ES-I3 (cell line): ENCODE data around the gene MVB12B.

Source experiments
- H3K36me3 ChIP-seq: 2 replicates; pipeline ENCODE4 v1.6.1; 2013; ENCODE audit warnings: mild to moderate bottlenecking, low read length, control low read depth, moderate library complexity; ENCODE audit not compliant: insufficient read depth
- H3K4me1 ChIP-seq: 2 replicates; pipeline ENCODE4 v1.6.1; 2013; ENCODE audit warnings: mild to moderate bottlenecking, control low read depth, low read length; ENCODE audit not compliant: insufficient read depth
- H3K9ac ChIP-seq: 2 replicates; pipeline ENCODE4 v1.6.1; 2013; ENCODE audit warnings: low read depth, mild to moderate bottlenecking, low read length, moderate library complexity
- H3K9me3 ChIP-seq: 2 replicates; pipeline ENCODE4 v1.6.1; 2013; ENCODE audit warnings: mild to moderate bottlenecking, low read length, moderate library complexity; ENCODE audit not compliant: control insufficient read depth, insufficient read depth

The MVB12B gene

GRCh38 chr9:126399789-126400188 is 73.2 kb downstream of the MVB12B start:
- H3K9me3 ChIP-seq = no peaks in the 10 kb centered on the region
- H3K4me1 ChIP-seq = peaks cover 14% of the 10 kb centered on the region; the same call in 1 of the 2 replicates
- no peaks in the 10 kb centered on the region for H3K36me3 ChIP-seq
- no peak overlapping the region for H3K9ac ChIP-seq

GRCh38 chr9:126400571-126400970 is 73.9 kb downstream of the MVB12B start:
- Histone ChIP-seq H3K36me3 (no peaks in the 10 kb centered on the region), H3K4me1 (peaks cover 14% of the 10 kb centered on the region; the same call in 1 of the 2 replicates), H3K9ac (no peak overlapping the region), H3K9me3 (no peaks in the 10 kb centered on the region)

- Histone ChIP-seq H3K9ac (no peak overlapping the region), H3K4me1 (peaks cover 16% of the 10 kb centered on the region; the same call in 1 of the 2 replicates), H3K9me3 (no peaks in the 10 kb centered on the region), H3K36me3 (no peaks in the 10 kb centered on the region)
These were observed 74.5 kb downstream of the MVB12B start for GRCh38 chr9:126401107-126401506.

- Histone ChIP-seq H3K4me1 (peaks cover 21% of the 10 kb centered on the region), H3K9ac (no peak overlapping the region), H3K36me3 (no peaks in the 10 kb centered on the region), H3K9me3 (no peaks in the 10 kb centered on the region)
These were observed 75.0 kb downstream of the MVB12B start for GRCh38 chr9:126401581-126401980.

- Histone ChIP-seq H3K36me3 (no peaks in the 10 kb centered on the region), H3K4me1 (peaks cover 32% of the 10 kb centered on the region), H3K9ac (no peak overlapping the region), H3K9me3 (no peaks in the 10 kb centered on the region)
These were observed 76.8 kb downstream of the MVB12B start for GRCh38 chr9:126403397-126403796.

- Histone ChIP-seq H3K4me1 (peaks cover 32% of the 10 kb centered on the region), H3K36me3 (no peaks in the 10 kb centered on the region), H3K9me3 (no peaks in the 10 kb centered on the region), H3K9ac (no peak overlapping the region)
These were observed 77.8 kb downstream of the MVB12B start for GRCh38 chr9:126404459-126404858.

GRCh38 chr9:126406075-126406667 is 79.5 kb downstream of the MVB12B start:
- no peaks in the 10 kb centered on the region for H3K9me3 ChIP-seq
- H3K4me1 ChIP-seq = peaks cover 32% of the 10 kb centered on the region
- no peak overlapping the region for H3K9ac ChIP-seq
- no peaks in the 10 kb centered on the region for H3K36me3 ChIP-seq

- Histone ChIP-seq H3K36me3 (no peaks in the 10 kb centered on the region), H3K4me1 (peaks cover 32% of the 10 kb centered on the region), H3K9ac (no peak overlapping the region), H3K9me3 (no peaks in the 10 kb centered on the region)
These were observed 80.7 kb downstream of the MVB12B start for GRCh38 chr9:126407114-126407870.

GRCh38 chr9:126408004-126408403 is 81.4 kb downstream of the MVB12B start:
- Histone ChIP-seq H3K4me1 (peaks cover 26% of the 10 kb centered on the region), H3K9ac (no peak overlapping the region), H3K36me3 (no peaks in the 10 kb centered on the region), H3K9me3 (no peaks in the 10 kb centered on the region)

- Histone ChIP-seq H3K9me3 (no peaks in the 10 kb centered on the region), H3K4me1 (peaks cover 22% of the 10 kb centered on the region), H3K36me3 (no peaks in the 10 kb centered on the region), H3K9ac (no peak overlapping the region)
These were observed 83.6 kb downstream of the MVB12B start for GRCh38 chr9:126410229-126410628.

- Histone ChIP-seq H3K9me3 (no peaks in the 10 kb centered on the region), H3K4me1 (peaks cover 17% of the 10 kb centered on the region), H3K36me3 (no peaks in the 10 kb centered on the region), H3K9ac (no peak overlapping the region)
These were observed 84.8 kb downstream of the MVB12B start for GRCh38 chr9:126411225-126411947.

GRCh38 chr9:126411948-126412284 is 85.3 kb downstream of the MVB12B start:
- no peak overlapping the region for H3K9ac ChIP-seq
- H3K9me3 ChIP-seq = no peaks in the 10 kb centered on the region
- H3K4me1 ChIP-seq = peaks cover 14% of the 10 kb centered on the region
- H3K36me3 ChIP-seq = no peaks in the 10 kb centered on the region

- peaks cover 14% of the 10 kb centered on the region for H3K4me1 ChIP-seq
- H3K9ac ChIP-seq = no peak overlapping the region
- no peaks in the 10 kb centered on the region for H3K9me3 ChIP-seq
- no peaks in the 10 kb centered on the region for H3K36me3 ChIP-seq
These were observed 86.3 kb downstream of the MVB12B start for GRCh38 chr9:126412905-126413304.

- H3K36me3 ChIP-seq = no peaks in the 10 kb centered on the region
- peaks cover 12% of the 10 kb centered on the region; the same call in 1 of the 2 replicates for H3K4me1 ChIP-seq
- no peaks in the 10 kb centered on the region for H3K9me3 ChIP-seq
- H3K9ac ChIP-seq = no peak overlapping the region
These were observed 86.9 kb downstream of the MVB12B start for GRCh38 chr9:126413391-126414068.
